GDM1 (cell line): ENCODE results near the gene OR5K1.

ENCODE experiments used
- DNase-seq: peaks from one replicate; lab custom pipeline; 2025; lab: John Stamatoyannopoulos, UW

Gene OR5K1

GRCh38 chr3:98462901-98463300, at the start of gene OR5K1:
Gene OR5K1, plus strand, starts transcription at chr3:98463201. Its CDS starts 6,376 bp downstream, at chr3:98469577.
- no peak for DNase-seq

DNA sequence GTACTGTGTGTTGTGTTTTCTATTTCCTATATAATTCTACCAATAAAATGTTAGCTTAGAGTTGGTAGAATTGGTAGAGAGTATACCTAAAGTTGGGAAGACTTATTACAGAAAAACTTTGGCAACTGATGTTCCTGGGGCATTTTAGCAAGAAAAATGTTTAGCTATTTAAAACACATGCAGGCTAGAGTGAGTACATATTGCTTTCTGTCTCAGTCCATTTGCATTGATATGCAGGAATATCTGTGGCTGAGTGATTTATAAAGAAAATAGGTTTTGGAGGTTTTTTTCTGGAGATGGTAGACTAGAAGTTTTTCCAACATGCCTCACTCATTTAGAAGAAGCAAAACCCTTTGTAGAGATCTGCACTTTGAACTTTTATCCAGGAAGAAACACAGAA, 30.4 kb upstream of the OR5K1 start:
- no peak for DNase-seq

GRCh38 chr3:98433764-98434163, 29.2 kb upstream of the OR5K1 start:
- no peak for DNase-seq

DNA sequence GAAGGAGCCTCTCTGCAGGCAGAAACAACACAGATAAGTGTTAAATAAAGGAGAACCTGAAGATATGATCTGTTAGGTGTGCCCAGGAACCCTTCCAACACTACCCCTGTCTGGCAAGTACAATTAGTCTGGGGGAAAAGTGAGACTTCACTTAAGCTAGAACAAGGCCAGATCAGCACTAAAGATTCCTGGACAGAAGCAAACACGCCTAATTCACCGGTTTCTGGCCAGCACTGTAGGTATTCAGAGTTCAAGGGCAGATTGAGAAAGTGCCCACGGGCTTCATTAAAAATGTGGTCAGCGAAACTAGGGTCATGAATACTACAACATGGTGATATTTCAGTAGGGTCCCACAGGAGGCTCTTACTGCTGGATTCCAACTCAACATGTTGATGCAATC, 28.6 kb upstream of the OR5K1 start:
- no peak for DNase-seq

- DNase-seq = no peak
Observed at GRCh38 chr3:98440283-98440682, 22.7 kb upstream of the OR5K1 start.

GRCh38 chr3:98445949-98446406, 17.0 kb upstream of the OR5K1 start:
- no peak for DNase-seq

GRCh38 chr3:98449606-98450193, 13.3 kb upstream of the OR5K1 start:
- DNase-seq = no peak

DNA sequence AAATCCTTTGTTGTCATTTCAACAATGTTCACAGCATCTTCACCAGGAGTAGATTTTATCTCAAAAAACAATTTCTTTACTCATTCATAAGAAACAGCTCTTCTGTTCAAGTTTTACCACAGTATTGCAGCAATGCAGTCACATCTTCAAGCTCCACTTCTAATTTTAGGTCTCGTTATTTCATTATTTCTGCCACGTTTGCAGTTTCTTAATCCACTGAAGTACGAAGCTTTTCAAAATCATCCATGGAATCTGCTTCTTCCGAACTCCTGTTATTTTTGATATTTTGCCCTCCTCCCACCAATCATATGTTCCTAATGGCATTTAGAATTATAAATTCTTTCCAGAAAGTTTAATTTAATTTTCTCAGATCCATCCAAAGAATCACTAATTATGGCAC, 12.6 kb upstream of the OR5K1 start:
- DNase-seq = no peak

DNA sequence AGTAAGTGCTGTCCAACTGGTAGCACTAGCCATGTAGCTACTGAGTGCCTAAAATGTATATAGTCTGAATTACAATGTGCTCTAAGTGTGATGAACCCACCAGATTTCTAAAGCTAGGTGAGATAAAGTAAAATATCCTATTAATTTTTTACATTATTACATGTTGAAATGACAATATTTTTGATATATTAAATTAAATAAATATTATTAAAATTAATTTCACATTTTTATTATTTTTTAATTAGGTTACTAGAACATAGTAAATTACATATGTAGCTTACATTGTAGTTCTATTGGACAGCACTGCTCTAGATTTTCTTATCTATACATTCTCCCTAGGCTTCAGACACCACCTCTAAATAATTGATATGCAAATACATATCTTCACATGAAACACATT, 9.2 kb upstream of the OR5K1 start:
- no peak for DNase-seq

DNA sequence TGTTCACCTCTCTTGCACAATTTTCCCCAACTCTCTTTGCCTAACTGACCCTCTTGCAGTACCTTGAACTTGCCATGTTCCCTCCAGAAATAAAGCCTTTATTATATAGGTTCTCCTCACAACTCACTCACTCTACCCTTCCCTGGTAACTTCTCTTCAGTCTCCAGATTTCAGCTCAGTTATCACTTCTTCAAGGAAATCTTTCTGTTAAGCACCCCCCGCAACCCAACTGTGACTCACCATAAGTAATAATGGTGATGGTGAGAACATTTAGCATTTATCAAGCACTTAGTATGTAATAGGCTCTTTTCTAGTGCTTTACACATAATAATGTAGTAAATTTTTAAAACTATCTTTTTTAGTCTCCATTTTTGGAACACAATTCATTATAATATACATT, 8.1 kb upstream of the OR5K1 start:
- DNase-seq = no peak

DNA sequence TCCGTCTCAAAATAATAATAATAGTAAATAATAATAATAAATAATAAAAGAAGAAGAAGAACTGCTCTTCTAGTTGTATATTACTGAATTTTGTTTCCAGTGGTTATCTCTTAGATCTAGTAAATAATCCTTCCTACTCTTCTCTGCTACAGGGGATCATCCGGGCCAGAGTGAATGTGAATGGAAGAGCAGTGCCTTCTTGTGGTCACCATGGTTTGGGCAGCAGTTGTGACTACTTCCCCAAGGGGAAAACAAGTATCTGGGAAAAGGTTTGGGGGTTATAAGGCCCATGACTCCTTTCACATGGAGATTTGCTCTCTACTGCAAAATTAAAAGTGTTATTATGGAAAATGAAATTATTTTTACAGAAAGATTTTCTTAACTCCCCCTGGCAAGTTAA, 5.5 kb upstream of the OR5K1 start:
- DNase-seq = no peak

DNA sequence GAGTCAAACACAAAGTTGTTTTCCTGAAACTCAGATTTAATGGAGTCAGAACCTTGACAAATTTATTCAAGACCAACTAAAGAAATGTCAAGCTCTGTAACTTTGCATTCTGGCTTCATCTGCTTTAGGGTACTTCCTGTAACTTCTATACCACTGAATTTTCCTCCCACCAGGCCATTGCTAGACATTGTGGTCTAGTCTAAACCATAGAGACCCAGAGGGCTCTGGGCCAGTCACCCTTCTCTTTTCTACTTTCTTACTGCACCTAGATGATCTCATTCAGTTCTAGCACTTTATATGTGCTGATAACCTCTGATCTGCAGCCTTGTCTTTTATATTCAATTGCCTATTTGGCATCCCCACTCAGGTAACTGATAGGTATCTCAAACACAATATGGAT, 2.8 kb upstream of the OR5K1 start:
- DNase-seq = no peak

DNA sequence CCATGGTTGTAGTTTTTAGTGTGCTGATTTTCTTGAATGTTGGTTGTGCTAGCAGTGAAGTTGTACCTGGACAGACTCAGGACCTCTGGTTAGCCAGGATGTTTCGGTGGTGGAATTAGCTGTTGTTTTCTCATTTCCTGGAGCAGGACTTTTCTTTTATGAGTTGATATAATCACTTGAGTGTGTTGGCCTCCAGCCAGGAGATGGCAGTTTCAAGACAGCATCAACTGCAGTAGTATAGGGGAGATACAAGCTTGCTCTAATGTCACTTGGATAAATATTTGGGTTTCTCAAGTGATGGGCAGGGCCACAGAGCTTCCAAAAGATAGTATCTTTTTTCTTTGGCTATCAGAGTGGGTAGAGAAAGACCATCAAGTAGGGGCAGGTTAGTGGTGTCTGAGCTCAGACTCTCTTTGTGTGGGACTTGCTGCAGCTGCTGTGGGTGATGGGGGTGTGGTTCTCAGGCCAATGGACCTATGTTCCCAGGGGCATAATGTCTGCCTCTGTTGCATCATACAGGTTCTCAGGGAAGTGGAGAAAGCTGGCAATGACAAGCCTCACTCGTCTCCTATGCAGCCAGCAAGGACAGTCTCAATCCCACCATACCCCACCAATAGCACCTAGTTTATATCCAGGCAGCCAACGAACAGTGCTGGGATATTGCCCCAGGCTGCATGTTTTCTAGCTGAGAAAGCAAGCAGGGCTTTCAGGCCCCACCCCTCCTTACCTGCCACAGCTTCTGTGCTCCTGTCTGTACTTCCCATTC, 19.9 kb downstream of the OR5K1 start:
- no peak for DNase-seq

GRCh38 chr3:98483626-98484025, 20.6 kb downstream of the OR5K1 start:
- DNase-seq = no peak

GRCh38 chr3:98497381-98497780, 34.4 kb downstream of the OR5K1 start, which contains the start of gene OR5K2:
Gene OR5K2, plus strand, starts transcription at chr3:98497681. Its CDS starts 0 bp downstream, at chr3:98497681.
- no peak for DNase-seq

GRCh38 chr3:98500019-98500418, 37.0 kb downstream of the OR5K1 start:
- no peak for DNase-seq

DNA sequence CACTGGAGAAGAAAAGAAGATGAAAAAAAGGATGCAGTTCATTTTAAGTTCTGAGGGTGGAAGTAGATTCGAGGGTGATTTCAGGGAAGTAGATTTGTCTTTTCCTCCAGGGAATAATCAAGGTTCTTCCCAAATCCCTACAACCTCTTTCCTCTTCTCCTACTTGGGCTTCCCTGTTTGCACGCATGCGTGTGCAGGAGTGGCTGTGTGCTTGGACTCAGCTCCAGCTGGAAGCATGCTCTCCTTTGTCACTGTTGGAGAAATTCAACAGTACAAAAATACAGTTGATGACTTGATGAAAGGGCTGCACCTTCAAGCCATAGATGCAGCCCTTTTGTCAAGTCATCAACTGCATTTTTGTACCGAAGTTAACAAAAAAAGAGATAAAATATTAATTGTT, 38.3 kb downstream of the OR5K1 start:
- DNase-seq = no peak

DNA sequence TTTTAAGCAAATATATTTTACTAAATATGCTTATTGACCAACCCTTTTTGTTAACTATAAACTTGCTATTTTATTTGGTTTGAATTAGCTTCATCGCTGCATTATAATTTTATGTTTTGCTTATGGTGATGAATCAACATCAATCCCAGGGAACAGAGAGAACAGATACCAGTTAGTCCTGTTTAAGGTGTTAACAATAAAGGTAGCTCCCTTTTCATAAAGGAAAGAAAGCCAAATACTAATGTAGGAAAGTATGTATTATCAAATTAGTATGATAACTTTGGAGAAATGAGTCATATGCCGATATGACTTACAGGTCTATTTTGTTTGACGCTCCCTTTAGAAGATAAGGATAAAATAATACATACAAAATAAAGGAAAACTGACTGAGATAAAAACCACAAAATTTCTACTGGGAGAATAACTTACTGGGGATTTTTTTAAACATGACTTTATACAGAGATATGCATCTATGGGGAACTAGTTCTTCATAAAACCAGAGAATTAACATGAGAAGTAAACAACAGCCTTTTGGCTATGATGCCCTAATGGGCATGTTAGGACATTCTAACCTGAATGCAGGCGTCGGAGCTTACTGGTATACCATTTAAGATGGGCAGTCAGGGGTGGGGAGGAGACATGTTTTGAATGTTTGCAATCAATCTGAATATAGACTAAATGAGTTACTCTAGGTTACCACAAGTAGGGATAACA, 39.0 kb downstream of the OR5K1 start:
- no peak for DNase-seq

- no peak for DNase-seq
Observed at GRCh38 chr3:98504539-98504938, 41.5 kb downstream of the OR5K1 start.

GRCh38 chr3:98508582-98508981, 45.6 kb downstream of the OR5K1 start:
- no peak for DNase-seq

- DNase-seq = no peak
Observed at GRCh38 chr3:98512576-98512975, 49.6 kb downstream of the OR5K1 start.

- DNase-seq = no peak
Observed at GRCh38 chr3:98513091-98513511, 50.1 kb downstream of the OR5K1 start.

GRCh38 chr3:98513736-98514135, 50.7 kb downstream of the OR5K1 start:
- DNase-seq = no peak
